WTC11 (cell line): Measurements from ENCODE around the gene NFIX. TPM values are rescaled to one million over a fixed set of nuclear protein-coding genes. Genes with fewer than 3 reads are reported as not detected.

Experiments used
- ATAC-seq: fragments of 200-7000 bp; cut with Tn5 transposase; 2 replicates; pipeline ENCODE4 v1.10.0; 2021; ENCODE audit warnings: mild to moderate bottlenecking, moderate library complexity
- CTCF ChIA-PET: fragments of 300-600 bp; sonication (Branson Sonifier 250); formaldehyde crosslinking; loops from one replicate; lab custom pipeline; 2021; ENCODE audit warnings: antibody characterized with exemption; lab: Charles Lee
- POLR2A ChIA-PET: fragments of 350-600 bp; sonication (Branson Sonifier 250); formaldehyde crosslinking; loops from one replicate; lab custom pipeline; 2021; ENCODE audit warnings: antibody characterized with exemption; lab: Charles Lee
- DNase-seq: peaks from one replicate; pipeline ENCODE4 v3.0.0; 2021; ENCODE audit warnings: low spot score
- H3K27ac Mint-ChIP-seq: 2 replicates; pipeline ENCODE4 v1.8.0; 2021; ENCODE audit warnings: mixed read lengths
- H3K27me3 Mint-ChIP-seq: 2 replicates; pipeline ENCODE4 v1.8.0; 2021; ENCODE audit warnings: low read depth, mild to moderate bottlenecking, moderate library complexity, mixed read lengths
- H3K36me3 Mint-ChIP-seq: 2 replicates; pipeline ENCODE4 v1.8.0; 2021; ENCODE audit warnings: mixed read lengths
- H3K4me1 Mint-ChIP-seq: 2 replicates; pipeline ENCODE4 v1.8.0; 2022; ENCODE audit warnings: mixed read lengths
- H3K4me3 Mint-ChIP-seq: 2 replicates; pipeline ENCODE4 v1.8.0; 2021; ENCODE audit warnings: mild to moderate bottlenecking, moderate library complexity, mixed read lengths
- H3K9me3 Mint-ChIP-seq: 2 replicates; pipeline ENCODE4 v1.8.0; 2021; ENCODE audit warnings: mixed read lengths
- ATF1 ChIP-seq: sonication (generic); formaldehyde crosslinking; IDR thresholded peaks from 2 replicates; pipeline ENCODE4 v1.8.1; 2023; ENCODE audit warnings: mild to moderate bottlenecking, moderate library complexity, missing genetic modification reagents
- CBFB ChIP-seq: sonication (generic); formaldehyde crosslinking; IDR thresholded peaks from 2 replicates; pipeline ENCODE4 v1.8.1; 2022; ENCODE audit warnings: mild to moderate bottlenecking, low read depth, missing genetic modification reagents
- GABPB1 ChIP-seq: sonication (generic); formaldehyde crosslinking; IDR thresholded peaks from 2 replicates; pipeline ENCODE4 v1.8.1; 2023; ENCODE audit warnings: mild to moderate bottlenecking, missing genetic modification reagents
- HMGXB4 ChIP-seq: sonication (generic); formaldehyde crosslinking; IDR thresholded peaks from 2 replicates; pipeline ENCODE4 v1.8.1; 2023; ENCODE audit warnings: mild to moderate bottlenecking, moderate library complexity, missing genetic modification reagents
- IRF2 ChIP-seq: sonication (generic); formaldehyde crosslinking; IDR thresholded peaks from 2 replicates; pipeline ENCODE4 v1.8.0; 2022; ENCODE audit warnings: low read depth, missing genetic modification reagents, borderline replicate concordance
- JUN ChIP-seq: sonication (generic); formaldehyde crosslinking; IDR thresholded peaks from 2 replicates; pipeline ENCODE4 v1.8.0; 2023; ENCODE audit warnings: mild to moderate bottlenecking, missing genetic modification reagents
- MXD4 ChIP-seq: fragments of 250-450 bp; sonication (Bioruptor Pico); IDR thresholded peaks from 2 replicates; pipeline ENCODE4 v1.8.0; 2021; ENCODE audit warnings: mild to moderate bottlenecking, moderate library complexity, borderline replicate concordance
- MYBL2 ChIP-seq: sonication (generic); formaldehyde crosslinking; IDR thresholded peaks from 2 replicates; pipeline ENCODE4 v1.8.1; 2023; ENCODE audit warnings: mild to moderate bottlenecking, moderate library complexity, missing genetic modification reagents
- NR1H2 ChIP-seq: sonication (generic); formaldehyde crosslinking; IDR thresholded peaks from 2 replicates; pipeline ENCODE4 v1.9.0; 2021; ENCODE audit warnings: mild to moderate bottlenecking, moderate library complexity, missing genetic modification reagents
- PREB ChIP-seq: sonication (generic); formaldehyde crosslinking; IDR thresholded peaks from 2 replicates; pipeline ENCODE4 v1.8.1; 2022; ENCODE audit warnings: mild to moderate bottlenecking, missing genetic modification reagents, moderate library complexity, borderline replicate concordance
- TP53 ChIP-seq: sonication (generic); formaldehyde crosslinking; IDR thresholded peaks from 2 replicates; pipeline ENCODE4 v1.8.1; 2023; ENCODE audit warnings: mild to moderate bottlenecking, missing genetic modification reagents
- ZNF138 ChIP-seq: sonication (generic); formaldehyde crosslinking; conservative IDR thresholded peaks from 2 replicates; pipeline ENCODE4 v1.8.1; 2022; ENCODE audit warnings: mild to moderate bottlenecking, moderate library complexity, missing genetic modification reagents
- ZNF263 ChIP-seq: sonication (generic); formaldehyde crosslinking; IDR thresholded peaks from 2 replicates; pipeline ENCODE4 v1.8.1; 2022; ENCODE audit warnings: low read depth, mild to moderate bottlenecking, moderate library complexity, missing genetic modification reagents
- ZNF416 ChIP-seq: fragments of 250-450 bp; sonication (Bioruptor Pico); IDR thresholded peaks from 2 replicates; pipeline ENCODE4 v1.9.0; 2021; ENCODE audit warnings: mild to moderate bottlenecking, inconsistent platforms
- total RNA-seq: library from RNA; stranded (reverse); gene quantifications from 3 replicates; pipeline ENCODE4 v1.2.3, GENCODE V29; 2021
- TF ChIP-seq, protein P1 (sequence below): fragments of 250-450 bp; sonication (Bioruptor Pico); IDR thresholded peaks from 2 replicates; pipeline ENCODE4 v2.1.2; 2022; ENCODE audit warnings: mild to moderate bottlenecking, moderate library complexity
- TF ChIP-seq, protein P2 (sequence below): sonication (generic); formaldehyde crosslinking; IDR thresholded peaks from 2 replicates; pipeline ENCODE4 v1.8.0; 2022; ENCODE audit warnings: mild to moderate bottlenecking, missing genetic modification reagents
- TF ChIP-seq, protein P3 (sequence below): sonication (generic); formaldehyde crosslinking; IDR thresholded peaks from 2 replicates; pipeline ENCODE4 v1.8.1; 2023; ENCODE audit warnings: mild to moderate bottlenecking, missing genetic modification reagents, moderate library complexity
- TF ChIP-seq, protein P4 (sequence below): sonication (generic); formaldehyde crosslinking; IDR thresholded peaks from 2 replicates; pipeline ENCODE4 v1.8.1; 2022; ENCODE audit warnings: mild to moderate bottlenecking, moderate library complexity, missing genetic modification reagents
- TF ChIP-seq, protein P5 (sequence below): sonication (generic); formaldehyde crosslinking; IDR thresholded peaks from 2 replicates; pipeline ENCODE4 v1.8.0; 2023; ENCODE audit warnings: missing genetic modification reagents
- TF ChIP-seq, protein P6 (sequence below): sonication (generic); formaldehyde crosslinking; conservative IDR thresholded peaks from 2 replicates; pipeline ENCODE4 v1.8.1; 2022; ENCODE audit warnings: mild to moderate bottlenecking, missing genetic modification reagents

The NFIX gene
- total RNA-seq, 1 experiment from 2014 or later = 1.4 TPM

- TF ChIP-seq HMGXB4 (CRISPR knock-in tag) (peak; percentile 78; the same call in 1 of the 2 replicates), ZNF416 (CRISPR knock-in tag) (no peak), NR1H2 (CRISPR knock-in tag) (peak; percentile 79; the same call in 1 of the 2 replicates)
- TF ChIP-seq, protein P1, sequence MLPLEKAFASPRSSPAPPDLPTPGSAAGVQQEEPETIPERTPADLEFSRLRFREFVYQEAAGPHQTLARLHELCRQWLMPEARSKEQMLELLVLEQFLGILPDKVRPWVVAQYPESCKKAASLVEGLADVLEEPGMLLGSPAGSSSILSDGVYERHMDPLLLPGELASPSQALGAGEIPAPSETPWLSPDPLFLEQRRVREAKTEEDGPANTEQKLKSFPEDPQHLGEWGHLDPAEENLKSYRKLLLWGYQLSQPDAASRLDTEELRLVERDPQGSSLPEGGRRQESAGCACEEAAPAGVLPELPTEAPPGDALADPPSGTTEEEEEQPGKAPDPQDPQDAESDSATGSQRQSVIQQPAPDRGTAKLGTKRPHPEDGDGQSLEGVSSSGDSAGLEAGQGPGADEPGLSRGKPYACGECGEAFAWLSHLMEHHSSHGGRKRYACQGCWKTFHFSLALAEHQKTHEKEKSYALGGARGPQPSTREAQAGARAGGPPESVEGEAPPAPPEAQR = no peak
These were observed 16.5 kb downstream of the NFIX start (continued) for GRCh38 chr19:13011653-13012389.

GRCh38 chr19:13012390-13012689, 17.1 kb downstream of the NFIX start:
- TF ChIP-seq CBFB (CRISPR knock-in tag) (no peak), ATF1 (CRISPR knock-in tag) (no peak), GABPB1 (no peak), ZNF138 (CRISPR knock-in tag) (no peak), ZNF416 (CRISPR knock-in tag) (no peak), PREB (CRISPR knock-in tag) (no peak), IRF2 (no peak)
- TF ChIP-seq, protein P2, sequence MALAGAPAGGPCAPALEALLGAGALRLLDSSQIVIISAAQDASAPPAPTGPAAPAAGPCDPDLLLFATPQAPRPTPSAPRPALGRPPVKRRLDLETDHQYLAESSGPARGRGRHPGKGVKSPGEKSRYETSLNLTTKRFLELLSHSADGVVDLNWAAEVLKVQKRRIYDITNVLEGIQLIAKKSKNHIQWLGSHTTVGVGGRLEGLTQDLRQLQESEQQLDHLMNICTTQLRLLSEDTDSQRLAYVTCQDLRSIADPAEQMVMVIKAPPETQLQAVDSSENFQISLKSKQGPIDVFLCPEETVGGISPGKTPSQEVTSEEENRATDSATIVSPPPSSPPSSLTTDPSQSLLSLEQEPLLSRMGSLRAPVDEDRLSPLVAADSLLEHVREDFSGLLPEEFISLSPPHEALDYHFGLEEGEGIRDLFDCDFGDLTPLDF = no peak
- POLR2A ChIA-PET = no interaction called here
- DNase-seq (no peak), ATAC-seq (no peak)
- Mint-ChIP-seq H3K4me3 (peak overlapping the region; percentile 58), H3K9me3 (no peaks in the 10 kb centered on the region), H3K27me3 (peaks cover 100% of the 10 kb centered on the region), H3K27ac (no peak overlapping the region), H3K4me1 (peaks cover 53% of the 10 kb centered on the region), H3K36me3 (peaks cover 3% of the 10 kb centered on the region; the same call in 1 of the 2 replicates)
- CTCF ChIA-PET = no interaction called here

GRCh38 chr19:13012690-13013608, 17.7 kb downstream of the NFIX start:
- ATAC-seq (no peak), DNase-seq (peak; percentile 44)
- TF ChIP-seq PREB (CRISPR knock-in tag) (no peak), JUN (CRISPR knock-in tag) (no peak), MXD4 (CRISPR knock-in tag) (no peak), ZNF263 (CRISPR knock-in tag) (no peak), MYBL2 (CRISPR knock-in tag) (no peak), TP53 (CRISPR knock-in tag) (no peak)
- TF ChIP-seq, protein P3, sequence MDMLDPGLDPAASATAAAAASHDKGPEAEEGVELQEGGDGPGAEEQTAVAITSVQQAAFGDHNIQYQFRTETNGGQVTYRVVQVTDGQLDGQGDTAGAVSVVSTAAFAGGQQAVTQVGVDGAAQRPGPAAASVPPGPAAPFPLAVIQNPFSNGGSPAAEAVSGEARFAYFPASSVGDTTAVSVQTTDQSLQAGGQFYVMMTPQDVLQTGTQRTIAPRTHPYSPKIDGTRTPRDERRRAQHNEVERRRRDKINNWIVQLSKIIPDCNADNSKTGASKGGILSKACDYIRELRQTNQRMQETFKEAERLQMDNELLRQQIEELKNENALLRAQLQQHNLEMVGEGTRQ (CRISPR knock-in tag) = no peak
- TF ChIP-seq, protein P4, sequence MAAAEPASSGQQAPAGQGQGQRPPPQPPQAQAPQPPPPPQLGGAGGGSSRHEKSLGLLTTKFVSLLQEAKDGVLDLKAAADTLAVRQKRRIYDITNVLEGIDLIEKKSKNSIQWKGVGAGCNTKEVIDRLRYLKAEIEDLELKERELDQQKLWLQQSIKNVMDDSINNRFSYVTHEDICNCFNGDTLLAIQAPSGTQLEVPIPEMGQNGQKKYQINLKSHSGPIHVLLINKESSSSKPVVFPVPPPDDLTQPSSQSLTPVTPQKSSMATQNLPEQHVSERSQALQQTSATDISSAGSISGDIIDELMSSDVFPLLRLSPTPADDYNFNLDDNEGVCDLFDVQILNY (CRISPR knock-in tag) = no peak
- TF ChIP-seq, protein P5, sequence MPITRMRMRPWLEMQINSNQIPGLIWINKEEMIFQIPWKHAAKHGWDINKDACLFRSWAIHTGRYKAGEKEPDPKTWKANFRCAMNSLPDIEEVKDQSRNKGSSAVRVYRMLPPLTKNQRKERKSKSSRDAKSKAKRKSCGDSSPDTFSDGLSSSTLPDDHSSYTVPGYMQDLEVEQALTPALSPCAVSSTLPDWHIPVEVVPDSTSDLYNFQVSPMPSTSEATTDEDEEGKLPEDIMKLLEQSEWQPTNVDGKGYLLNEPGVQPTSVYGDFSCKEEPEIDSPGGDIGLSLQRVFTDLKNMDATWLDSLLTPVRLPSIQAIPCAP = no peak
- TF ChIP-seq, protein P6, sequence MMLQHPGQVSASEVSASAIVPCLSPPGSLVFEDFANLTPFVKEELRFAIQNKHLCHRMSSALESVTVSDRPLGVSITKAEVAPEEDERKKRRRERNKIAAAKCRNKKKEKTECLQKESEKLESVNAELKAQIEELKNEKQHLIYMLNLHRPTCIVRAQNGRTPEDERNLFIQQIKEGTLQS = no peak
- Mint-ChIP-seq H3K4me3 (peak overlapping the region; percentile 58), H3K4me1 (peaks cover 59% of the 10 kb centered on the region), H3K36me3 (peaks cover 3% of the 10 kb centered on the region; the same call in 1 of the 2 replicates), H3K9me3 (no peaks in the 10 kb centered on the region), H3K27ac (no peak overlapping the region), H3K27me3 (peaks cover 100% of the 10 kb centered on the region)
- ChIA-PET POLR2A (interaction anchor here (0.5 to 0.8 kb wide), 2 partner anchors 62 to 82 kb away, joined by 3 to 6 read pairs; no protein-coding TSS in a partner anchor), CTCF (interaction anchor here (0.6 to 2.0 kb wide), 10 partner anchors 10 to 1005 kb away, joined by 3 to 10 read pairs (median 4); no protein-coding TSS in a partner anchor)
